ENCODE measurements around the gene DLX1. TPM values are rescaled to one million over a fixed set of nuclear protein-coding genes. Genes with fewer than 3 reads are reported as not detected.
"Not testable (repeated sequence)": the region's sequence is repeated elsewhere in the genome, so short reads cannot be mapped to it uniquely, and the experiment has no call there.

The DLX1 gene
- total RNA-seq, 1 donor, result 1.8 TPM

GRCh38 chr2:172058660-172059059, 26.6 kb upstream of the DLX1 start:
- DNase-seq (ENCODE audit: insufficient read length, low spot score, missing footprints), result no peak
- no peak for TF ChIP-seq CTCF (IDR thresholded peaks at IDR 0.05; ENCODE audit: extremely low read depth, low read depth, low read length)

GRCh38 chr2:172060118-172060517, 25.2 kb upstream of the DLX1 start:
- not testable (repeated sequence) for H3K27me3 ChIP-seq (ENCODE audit: insufficient read depth, low read length); H3K9me3 ChIP-seq (ENCODE audit: low read depth, low read length); H3K79me2 ChIP-seq (ENCODE audit: insufficient read depth, low read length); H3K36me3 ChIP-seq (ENCODE audit: insufficient read depth, low read length); H3K27ac ChIP-seq (ENCODE audit: low read depth, low read length); DNase-seq (ENCODE audit: insufficient read length, low spot score, missing footprints); H3K4me1 ChIP-seq (ENCODE audit: insufficient read depth, low read length); H3K4me3 ChIP-seq (ENCODE audit: insufficient read depth, low read length); H2AFZ ChIP-seq (ENCODE audit: low read length); H3K4me2 ChIP-seq (ENCODE audit: insufficient read depth, low read length); H4K20me1 ChIP-seq (ENCODE audit: insufficient read depth, low read length)

More at GRCh38 chr2:172058660-172059059, 26.6 kb upstream of the DLX1 start:
- H3K27ac ChIP-seq (ENCODE audit: low read depth, low read length), result no peak overlapping the region
- H3K4me2 ChIP-seq (ENCODE audit: insufficient read depth, low read length), result no peak overlapping the region
- no peaks in the 10 kb centered on the region for H3K9me3 ChIP-seq (ENCODE audit: low read depth, low read length)
- H4K20me1 ChIP-seq (ENCODE audit: insufficient read depth, low read length), result no peaks in the 10 kb centered on the region
- H3K36me3 ChIP-seq (ENCODE audit: insufficient read depth, low read length), result no peaks in the 10 kb centered on the region
- no peaks in the 10 kb centered on the region for H3K79me2 ChIP-seq (ENCODE audit: insufficient read depth, low read length)
- no peak overlapping the region for H2AFZ ChIP-seq (ENCODE audit: low read length)
- no peaks in the 10 kb centered on the region for H3K27me3 ChIP-seq (ENCODE audit: insufficient read depth, low read length)
- no peaks in the 10 kb centered on the region for H3K4me1 ChIP-seq (ENCODE audit: insufficient read depth, low read length)
- H3K4me3 ChIP-seq (ENCODE audit: insufficient read depth, low read length), result no peak overlapping the region

DNA sequence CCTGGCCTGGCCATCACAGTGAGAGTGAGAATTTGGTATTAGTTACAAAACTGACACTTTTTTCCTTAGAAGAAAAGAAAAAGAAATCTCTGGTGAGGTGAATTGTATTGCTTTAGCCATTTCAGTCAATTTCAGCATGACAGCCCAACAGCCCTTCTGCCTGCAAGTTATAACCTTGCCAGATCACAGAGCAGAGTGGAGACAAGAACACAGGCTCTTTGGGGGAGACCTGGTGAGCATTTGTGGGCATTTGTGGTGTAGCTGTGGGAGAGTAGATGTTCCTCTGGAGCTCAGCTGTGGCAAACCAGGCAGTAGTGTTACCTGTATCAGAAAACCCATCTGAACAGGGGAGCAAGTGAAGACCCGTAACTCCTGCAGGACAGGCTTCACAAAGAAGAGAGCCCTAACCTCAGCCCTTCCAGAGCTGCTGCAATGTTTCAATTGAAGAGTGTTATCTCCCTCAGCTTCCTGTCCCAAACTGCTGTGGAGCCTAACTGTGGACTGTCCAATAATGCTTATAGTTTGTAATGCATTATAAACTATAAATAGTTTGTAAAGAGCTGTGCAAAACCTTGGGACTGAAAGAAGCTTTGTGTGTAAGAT, 22.8 kb upstream of the DLX1 start:
- DNase-seq (ENCODE audit: insufficient read length, low spot score, missing footprints), result no peak
- H4K20me1 ChIP-seq (ENCODE audit: insufficient read depth, low read length), result no peaks in the 10 kb centered on the region
- no peak overlapping the region for H3K4me2 ChIP-seq (ENCODE audit: insufficient read depth, low read length)
- no peak overlapping the region for H2AFZ ChIP-seq (ENCODE audit: low read length)
- no peaks in the 10 kb centered on the region for H3K4me1 ChIP-seq (ENCODE audit: insufficient read depth, low read length)
- no peaks in the 10 kb centered on the region for H3K36me3 ChIP-seq (ENCODE audit: insufficient read depth, low read length)
- no peak overlapping the region for H3K4me3 ChIP-seq (ENCODE audit: insufficient read depth, low read length)
- TF ChIP-seq CTCF (IDR thresholded peaks at IDR 0.05; ENCODE audit: extremely low read depth, low read depth, low read length), result no peak
- no peaks in the 10 kb centered on the region for H3K79me2 ChIP-seq (ENCODE audit: insufficient read depth, low read length)
- H3K27me3 ChIP-seq (ENCODE audit: insufficient read depth, low read length), result no peaks in the 10 kb centered on the region
- H3K9me3 ChIP-seq (ENCODE audit: low read depth, low read length), result no peaks in the 10 kb centered on the region
- no peak overlapping the region for H3K27ac ChIP-seq (ENCODE audit: low read depth, low read length)

- Histone ChIP-seq H3K79me2 (ENCODE audit: insufficient read depth, low read length) (no peaks in the 10 kb centered on the region), H2AFZ (ENCODE audit: low read length) (no peak overlapping the region), H3K36me3 (ENCODE audit: insufficient read depth, low read length) (no peaks in the 10 kb centered on the region), H3K9me3 (ENCODE audit: low read depth, low read length) (no peaks in the 10 kb centered on the region), H3K27ac (ENCODE audit: low read depth, low read length) (no peak overlapping the region), H4K20me1 (ENCODE audit: insufficient read depth, low read length) (no peaks in the 10 kb centered on the region), H3K4me3 (ENCODE audit: insufficient read depth, low read length) (no peak overlapping the region), H3K4me1 (ENCODE audit: insufficient read depth, low read length) (no peaks in the 10 kb centered on the region), H3K4me2 (ENCODE audit: insufficient read depth, low read length) (no peak overlapping the region), H3K27me3 (ENCODE audit: insufficient read depth, low read length) (no peaks in the 10 kb centered on the region)
- DNase-seq (ENCODE audit: insufficient read length, low spot score, missing footprints), result no peak
- TF ChIP-seq CTCF (IDR thresholded peaks at IDR 0.05; ENCODE audit: extremely low read depth, low read depth, low read length), result no peak
Measured at GRCh38 chr2:172063446-172063845, 21.9 kb upstream of the DLX1 start.

All from osteoblast (primary cell).